Measurements from ENCODE around the gene KIF3B. TPM values are rescaled to one million over a fixed set of nuclear protein-coding genes. Genes with fewer than 3 reads are reported as not detected.

The KIF3B gene
- 109 TPM for total RNA-seq

GRCh38 chr20:32277361-32278198 lies at the start of gene KIF3B:
Gene KIF3B (plus strand): TSS chr20:32277651. CDS start chr20:32309778, 32,127 bp downstream.

GRCh38 chr20:32357869-32358631 lies 80.6 kb downstream of the KIF3B start, which contains the start of gene ASXL1:
Gene ASXL1 (plus strand): TSS chr20:32358331. CDS start chr20:32358776, 445 bp downstream.

Other genes starting within 250 kb of the KIF3B start
- gene HCK, start 225.4 kb upstream of the KIF3B start, total RNA-seq = 5.1 TPM
- 25.4 TPM for gene TM9SF4, start 167.9 kb upstream of the KIF3B start, total RNA-seq
- gene PLAGL2, start 69.9 kb upstream of the KIF3B start, total RNA-seq = 1.8 TPM
- gene POFUT1, start 69.8 kb upstream of the KIF3B start, total RNA-seq = 16.6 TPM
- gene ASXL1, start 80.7 kb downstream of the KIF3B start, total RNA-seq = 70.1 TPM

All from diencephalon (tissue), 1 donor.